ENCODE measurements around the gene AHSA1.

AHSA1 gene

DNA sequence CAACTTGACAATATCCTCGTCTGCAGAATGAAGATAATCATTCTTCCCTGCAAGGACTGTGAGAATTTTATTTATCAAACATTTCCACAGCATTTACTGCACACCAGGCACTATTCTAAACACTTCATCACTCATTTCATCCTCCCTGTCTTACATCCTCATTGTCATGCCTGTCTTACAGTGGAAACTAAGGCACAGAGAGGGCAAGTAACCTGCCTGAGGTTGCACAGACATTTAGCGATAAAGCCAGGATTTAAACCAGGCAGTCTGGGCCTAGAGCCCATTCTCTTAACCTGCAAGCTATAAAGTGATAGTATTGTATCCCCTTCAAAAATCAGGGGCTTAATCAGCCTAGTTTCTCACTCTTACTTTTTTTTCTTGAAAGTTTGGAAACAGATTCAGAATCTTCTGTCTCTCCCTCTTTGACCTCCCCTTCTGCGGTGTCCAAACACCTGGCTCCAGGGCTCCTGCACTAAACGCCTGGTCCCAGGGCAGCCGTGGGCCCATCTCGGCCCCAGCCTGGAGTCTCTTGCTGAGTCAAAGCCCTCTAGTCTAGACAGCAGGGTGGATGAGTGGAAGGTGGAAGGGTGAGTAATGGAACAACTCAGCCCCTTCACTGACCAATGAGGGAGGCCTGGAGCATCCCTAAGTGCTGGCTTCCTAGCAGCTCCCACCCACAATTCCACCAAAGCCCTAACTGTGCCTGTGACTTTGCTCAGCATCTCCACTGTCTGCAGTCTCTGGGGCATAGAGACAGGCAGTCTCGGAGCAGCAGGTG, 28.2 kb downstream of the AHSA1 start:
- TF ChIP-seq, protein P1, sequence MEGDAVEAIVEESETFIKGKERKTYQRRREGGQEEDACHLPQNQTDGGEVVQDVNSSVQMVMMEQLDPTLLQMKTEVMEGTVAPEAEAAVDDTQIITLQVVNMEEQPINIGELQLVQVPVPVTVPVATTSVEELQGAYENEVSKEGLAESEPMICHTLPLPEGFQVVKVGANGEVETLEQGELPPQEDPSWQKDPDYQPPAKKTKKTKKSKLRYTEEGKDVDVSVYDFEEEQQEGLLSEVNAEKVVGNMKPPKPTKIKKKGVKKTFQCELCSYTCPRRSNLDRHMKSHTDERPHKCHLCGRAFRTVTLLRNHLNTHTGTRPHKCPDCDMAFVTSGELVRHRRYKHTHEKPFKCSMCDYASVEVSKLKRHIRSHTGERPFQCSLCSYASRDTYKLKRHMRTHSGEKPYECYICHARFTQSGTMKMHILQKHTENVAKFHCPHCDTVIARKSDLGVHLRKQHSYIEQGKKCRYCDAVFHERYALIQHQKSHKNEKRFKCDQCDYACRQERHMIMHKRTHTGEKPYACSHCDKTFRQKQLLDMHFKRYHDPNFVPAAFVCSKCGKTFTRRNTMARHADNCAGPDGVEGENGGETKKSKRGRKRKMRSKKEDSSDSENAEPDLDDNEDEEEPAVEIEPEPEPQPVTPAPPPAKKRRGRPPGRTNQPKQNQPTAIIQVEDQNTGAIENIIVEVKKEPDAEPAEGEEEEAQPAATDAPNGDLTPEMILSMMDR (conservative IDR thresholded peaks at IDR 0.05; ENCODE audit: low read length): no peak

DNA sequence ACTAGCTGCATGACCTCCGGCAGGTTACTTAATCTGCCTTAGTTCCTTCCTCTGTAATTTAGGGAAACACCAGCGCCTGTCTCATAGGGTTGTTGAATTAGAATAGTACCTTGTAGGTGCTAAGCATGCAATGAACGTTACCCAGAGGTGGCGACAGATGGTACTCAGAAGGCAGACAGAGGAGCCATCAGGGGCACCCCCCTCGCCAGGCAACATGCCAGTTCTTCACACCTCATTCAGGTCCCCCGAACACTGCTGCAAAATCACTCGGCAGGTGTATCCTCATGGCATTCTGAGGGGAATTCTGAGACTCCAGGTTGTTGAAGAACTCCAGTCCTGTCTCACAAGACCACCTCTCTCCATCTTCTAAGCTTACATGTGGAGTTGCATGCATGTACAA, 30.7 kb downstream of the AHSA1 start:
- no peak for DNase-seq (ENCODE audit: low read depth)
- H3K4me3 ChIP-seq (ENCODE audit: low read length): no peak overlapping the region
- TF ChIP-seq, protein P1 (conservative IDR thresholded peaks at IDR 0.05; ENCODE audit: low read length): no peak

More for the DNA sequence above, 28.2 kb downstream of the AHSA1 start:
- peak; percentile 47 for DNase-seq (ENCODE audit: low read depth)
- no peak overlapping the region for H3K4me3 ChIP-seq (ENCODE audit: low read length)

DNA sequence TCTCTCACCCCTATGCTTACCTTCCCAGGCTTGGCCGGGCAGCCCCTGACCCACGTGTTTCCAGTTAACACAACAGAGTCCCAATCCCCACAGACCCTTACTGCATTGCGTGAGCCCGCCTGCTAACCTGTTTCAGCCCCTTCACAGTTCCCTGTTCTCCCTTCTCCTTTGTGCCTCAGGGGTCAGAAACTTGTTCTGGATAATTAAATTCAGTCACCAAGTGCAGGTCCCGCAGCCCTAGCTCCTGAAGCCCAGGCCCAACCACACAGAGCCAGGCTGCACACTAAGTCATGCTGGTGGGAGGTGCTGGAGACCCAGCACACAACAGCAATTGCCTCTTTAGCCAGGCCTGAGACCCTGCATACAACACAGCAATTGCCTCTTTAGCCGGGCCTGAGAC, 31.1 kb downstream of the AHSA1 start:
- H3K4me3 ChIP-seq (ENCODE audit: low read length): no peak overlapping the region
- TF ChIP-seq, protein P1 (conservative IDR thresholded peaks at IDR 0.05; ENCODE audit: low read length): no peak
- no peak for DNase-seq (ENCODE audit: low read depth)

DNA sequence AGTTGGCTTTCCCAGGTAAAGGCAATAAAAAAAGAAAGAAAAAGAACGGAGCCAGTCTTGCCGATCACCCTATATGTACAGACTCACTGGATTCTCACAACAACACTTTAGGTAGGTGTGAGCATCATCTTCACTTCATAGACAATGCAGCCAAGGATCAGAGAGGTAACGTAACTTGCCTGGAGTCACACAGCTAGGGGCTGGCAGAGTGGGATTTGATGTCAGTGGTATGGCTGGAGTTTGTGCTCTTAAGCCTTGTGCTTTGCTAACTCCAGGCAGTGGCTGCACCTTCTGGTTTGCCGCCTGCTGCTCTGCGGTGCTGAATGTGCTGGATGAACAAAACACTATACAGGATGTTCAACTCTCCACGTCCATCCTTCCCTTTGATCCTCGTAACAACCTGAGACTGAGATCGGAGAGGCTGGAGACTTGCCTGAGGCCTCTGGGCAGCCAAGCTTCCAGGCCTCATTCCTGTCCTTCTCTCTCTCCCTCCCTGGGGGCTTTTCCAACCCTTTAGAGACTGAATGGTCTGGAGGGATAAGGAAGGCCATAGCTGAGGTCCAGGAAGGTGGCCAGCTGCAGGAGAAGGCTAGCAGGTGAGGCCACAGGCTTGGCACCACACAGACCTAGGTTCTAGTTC, 32.6 kb downstream of the AHSA1 start:
- TF ChIP-seq, protein P1 (conservative IDR thresholded peaks at IDR 0.05; ENCODE audit: low read length): no peak
- H3K4me3 ChIP-seq (ENCODE audit: low read length): no peak overlapping the region
- no peak for DNase-seq (ENCODE audit: low read depth)

DNA sequence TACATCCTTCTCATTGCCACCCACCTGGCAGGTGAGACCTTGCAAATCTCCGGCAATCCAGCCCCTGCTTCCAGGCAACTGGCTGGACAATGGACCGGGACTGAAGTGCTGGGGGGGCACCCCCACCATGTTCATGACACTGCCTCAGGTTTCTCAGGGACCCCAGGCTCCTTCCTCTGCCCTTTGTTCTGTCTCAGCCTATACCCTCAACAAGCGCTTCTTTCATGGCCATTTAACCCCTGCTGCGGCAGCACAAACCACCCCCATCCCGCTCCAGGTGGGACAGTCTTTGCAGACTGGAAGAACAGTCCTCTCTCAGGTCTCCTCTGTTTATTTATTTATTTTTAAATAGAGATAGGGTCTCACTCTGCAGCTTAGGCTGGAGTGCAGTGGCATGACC, 33.2 kb downstream of the AHSA1 start:
- TF ChIP-seq, protein P1 (conservative IDR thresholded peaks at IDR 0.05; ENCODE audit: low read length): no peak
- no peak for DNase-seq (ENCODE audit: low read depth)
- no peak overlapping the region for H3K4me3 ChIP-seq (ENCODE audit: low read length)

DNA sequence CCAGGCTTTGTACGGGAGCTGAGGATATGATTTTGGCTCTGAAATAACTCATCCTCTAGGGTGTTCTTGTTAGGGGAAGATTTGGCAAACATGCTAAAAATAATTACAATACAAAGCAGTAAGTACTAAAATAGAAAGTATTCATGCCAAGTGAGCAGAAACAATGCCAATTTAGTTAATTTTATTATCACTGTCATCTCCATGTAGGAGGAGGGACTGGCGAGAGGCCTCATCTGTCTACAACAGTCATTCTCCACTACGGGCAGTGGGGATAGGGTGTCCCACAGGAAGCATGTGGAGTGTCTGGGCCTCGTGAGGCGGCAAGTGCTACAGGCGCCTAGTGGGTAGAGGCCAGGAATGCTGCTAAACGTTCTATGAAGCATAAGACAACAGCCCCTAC, 37.4 kb downstream of the AHSA1 start:
- no peak for DNase-seq (ENCODE audit: low read depth)
- H3K4me3 ChIP-seq (ENCODE audit: low read length): no peak overlapping the region
- TF ChIP-seq, protein P1 (conservative IDR thresholded peaks at IDR 0.05; ENCODE audit: low read length): no peak
